ENCODE results near the gene ACAD8. TPM values are rescaled to one million over a fixed set of nuclear protein-coding genes. Genes with fewer than 3 reads are reported as not detected.

The ACAD8 gene
- total RNA-seq, 4 donors from 2014 or later = 18.3 to 25.0 (median 21.1) TPM

DNA sequence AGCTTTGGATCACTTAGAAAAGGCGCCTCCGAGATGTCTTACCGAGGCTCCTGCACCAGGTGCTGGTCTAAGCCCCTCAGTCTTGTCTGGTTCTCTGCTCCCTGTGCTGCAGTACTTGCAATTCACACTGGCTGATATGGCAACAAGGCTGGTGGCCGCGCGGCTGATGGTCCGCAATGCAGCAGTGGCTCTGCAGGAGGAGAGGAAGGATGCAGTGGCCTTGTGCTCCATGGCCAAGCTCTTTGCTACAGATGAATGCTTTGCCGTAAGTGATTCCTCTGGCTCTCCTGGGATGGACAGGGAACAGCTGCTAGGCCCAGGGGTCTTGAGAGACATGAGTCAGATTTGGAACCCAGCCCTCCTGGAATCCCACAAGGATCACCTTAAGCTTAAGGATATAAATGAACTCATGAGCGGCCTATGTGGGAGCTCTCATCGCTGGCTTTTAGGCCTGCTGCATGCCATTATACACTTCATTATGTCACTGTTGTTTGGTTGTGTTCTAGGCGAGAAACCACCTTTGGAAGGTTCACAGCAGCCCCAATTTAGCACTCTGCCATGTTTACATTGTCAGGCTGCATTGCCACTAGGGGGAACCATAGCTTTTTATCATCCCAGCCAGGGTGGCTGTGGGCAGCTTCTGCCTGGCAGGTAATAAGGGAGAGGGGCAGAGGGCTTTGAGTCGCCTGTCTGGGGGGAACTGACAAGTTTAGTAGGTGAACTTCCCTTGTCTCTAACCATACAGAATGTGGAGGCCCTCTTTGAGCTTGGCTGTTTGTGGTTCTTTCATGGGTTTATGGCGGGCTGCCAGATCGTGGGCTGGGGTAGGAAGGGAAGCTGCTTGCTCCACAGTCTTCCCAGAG lies 8.5 kb downstream of the ACAD8 start:
- no peaks in the 10 kb centered on the region for H3K9me3 ChIP-seq
- intact Hi-C loops (cut with DNase I) = no loop called here
- no peak overlapping the region for H3K27ac ChIP-seq (replicated peaks in 1 of 4)
- TF ChIP-seq EP300 (IDR thresholded peaks at IDR 0.05) (no peak), POLR2AphosphoS5 (IDR thresholded peaks at IDR 0.05) (no peak), POLR2A (IDR thresholded peaks at IDR 0.05; ENCODE audit: low read depth) (no peak)
- TF ChIP-seq, protein P1, sequence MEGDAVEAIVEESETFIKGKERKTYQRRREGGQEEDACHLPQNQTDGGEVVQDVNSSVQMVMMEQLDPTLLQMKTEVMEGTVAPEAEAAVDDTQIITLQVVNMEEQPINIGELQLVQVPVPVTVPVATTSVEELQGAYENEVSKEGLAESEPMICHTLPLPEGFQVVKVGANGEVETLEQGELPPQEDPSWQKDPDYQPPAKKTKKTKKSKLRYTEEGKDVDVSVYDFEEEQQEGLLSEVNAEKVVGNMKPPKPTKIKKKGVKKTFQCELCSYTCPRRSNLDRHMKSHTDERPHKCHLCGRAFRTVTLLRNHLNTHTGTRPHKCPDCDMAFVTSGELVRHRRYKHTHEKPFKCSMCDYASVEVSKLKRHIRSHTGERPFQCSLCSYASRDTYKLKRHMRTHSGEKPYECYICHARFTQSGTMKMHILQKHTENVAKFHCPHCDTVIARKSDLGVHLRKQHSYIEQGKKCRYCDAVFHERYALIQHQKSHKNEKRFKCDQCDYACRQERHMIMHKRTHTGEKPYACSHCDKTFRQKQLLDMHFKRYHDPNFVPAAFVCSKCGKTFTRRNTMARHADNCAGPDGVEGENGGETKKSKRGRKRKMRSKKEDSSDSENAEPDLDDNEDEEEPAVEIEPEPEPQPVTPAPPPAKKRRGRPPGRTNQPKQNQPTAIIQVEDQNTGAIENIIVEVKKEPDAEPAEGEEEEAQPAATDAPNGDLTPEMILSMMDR (IDR thresholded peaks at IDR 0.05) = peak in 1 of 3 experiments; percentile 45
- H3K27me3 ChIP-seq = no peaks in the 10 kb centered on the region
- H3K4me3 ChIP-seq = no peak overlapping the region
- WGBS = 81% methylated on average over 11 of the region's 14 CpGs
- peaks cover 35 to 86% (median 77%) of the 10 kb centered on the region in 4 donors for H3K36me3 ChIP-seq
- DNase-seq (ENCODE audit: extremely low spot score) = no peak
- H3K4me1 ChIP-seq = no peaks in the 10 kb centered on the region

DNA sequence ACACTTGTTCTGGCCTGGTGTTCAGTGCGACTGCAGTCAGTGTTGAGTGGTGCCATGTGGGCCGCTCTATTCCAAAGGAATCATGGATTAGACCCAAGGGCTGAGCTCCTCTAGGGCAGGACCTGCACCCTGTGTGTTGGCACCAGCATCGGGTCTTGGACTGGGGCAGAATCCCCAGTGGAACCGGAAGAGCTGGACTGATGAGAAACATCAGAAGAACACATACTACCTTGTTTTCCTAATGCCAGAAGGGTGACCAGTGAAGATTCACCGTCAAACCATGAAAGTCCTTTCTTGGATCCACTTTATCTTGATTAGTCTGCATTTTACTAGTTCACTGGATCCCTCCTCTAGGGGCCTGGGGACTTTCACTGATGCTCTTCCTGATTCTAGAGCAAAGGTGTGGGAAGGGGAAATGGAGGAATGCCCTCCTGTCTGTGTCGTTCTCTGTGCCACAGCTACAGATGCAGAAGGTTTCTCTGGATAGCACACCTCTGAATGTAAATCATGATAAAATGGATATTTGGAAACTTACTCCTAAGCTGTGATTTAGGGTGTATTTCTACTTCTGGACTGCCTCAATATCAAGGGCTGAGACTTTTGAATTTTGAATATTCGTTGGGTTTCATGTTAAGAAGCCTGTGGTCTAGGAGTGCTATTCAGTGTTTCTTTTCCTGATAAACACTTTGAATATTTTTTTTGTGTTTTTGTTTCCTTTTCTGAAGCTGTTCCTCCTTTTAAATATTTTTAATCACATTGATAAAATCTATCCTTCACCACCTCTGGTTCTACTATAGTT lies 11.8 kb downstream of the ACAD8 start:
- TF ChIP-seq, protein P1 (IDR thresholded peaks at IDR 0.05) = no peak
- no peak for TF ChIP-seq POLR2AphosphoS5 (IDR thresholded peaks at IDR 0.05)
- no peak for TF ChIP-seq POLR2A (IDR thresholded peaks at IDR 0.05; ENCODE audit: low read depth)
- TF ChIP-seq EP300 (IDR thresholded peaks at IDR 0.05) = no peak
- Histone ChIP-seq H3K27ac (replicated peaks in 1 of 4) (no peak overlapping the region), H3K27me3 (peaks cover 0 to 9% (median 0%) of the 10 kb centered on the region in 4 donors), H3K36me3 (peaks cover 25 to 53% (median 45%) of the 10 kb centered on the region in 4 donors), H3K4me3 (no peak overlapping the region), H3K4me1 (no peaks in the 10 kb centered on the region), H3K9me3 (no peaks in the 10 kb centered on the region)
- 87% methylated on average over 7 of the region's 7 CpGs for WGBS
- intact Hi-C loops (cut with DNase I) = no loop called here
- DNase-seq (ENCODE audit: extremely low spot score) = no peak

DNA sequence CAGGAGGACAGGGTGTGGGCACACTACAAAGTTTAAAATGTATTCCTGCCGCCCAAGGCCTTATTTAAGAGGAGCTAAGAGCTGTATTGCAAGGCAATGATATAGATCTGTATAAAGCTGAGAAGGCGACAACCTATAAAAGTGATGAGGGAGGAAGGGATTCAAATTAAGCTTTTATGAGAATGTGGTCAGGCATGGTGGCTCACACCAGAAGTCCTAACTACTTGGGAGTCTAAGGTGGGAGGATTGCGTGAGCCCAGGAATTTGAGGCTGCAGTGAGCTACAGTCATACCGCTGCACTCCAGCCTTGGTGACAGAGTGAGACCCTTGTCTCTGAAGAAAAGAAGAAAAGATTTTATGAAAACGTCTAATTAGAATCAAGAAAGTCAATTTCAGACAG lies 13.1 kb downstream of the ACAD8 start:
- intact Hi-C loops (cut with DNase I) = no loop called here

DNA sequence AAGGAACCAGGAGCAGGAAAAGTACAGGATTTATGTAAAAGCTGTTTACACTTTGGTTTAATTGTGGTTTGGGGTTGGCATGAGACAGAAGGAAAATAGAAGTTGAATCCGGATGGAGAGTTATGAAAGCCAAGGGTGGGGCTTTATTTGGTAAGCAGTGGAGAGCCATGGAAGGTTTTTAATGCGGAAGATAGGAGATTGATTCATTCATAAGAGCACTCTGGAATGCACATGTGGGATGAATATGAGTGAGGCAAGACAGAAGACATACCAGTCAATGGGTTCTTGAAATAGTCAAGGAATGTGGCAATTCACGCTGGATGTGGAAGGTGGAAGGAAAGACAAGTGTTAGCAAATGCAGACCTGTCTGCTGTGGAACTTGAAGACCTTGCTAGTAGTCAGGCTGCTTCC lies 13.5 kb downstream of the ACAD8 start:
- Histone ChIP-seq H3K36me3 (peaks cover 14 to 36% (median 28%) of the 10 kb centered on the region in 4 donors), H3K4me1 (no peaks in the 10 kb centered on the region), H3K4me3 (no peak overlapping the region), H3K27ac (replicated peaks in 1 of 4) (peak overlapping the region in 1 of 4 donors; percentile 13), H3K9me3 (no peaks in the 10 kb centered on the region), H3K27me3 (peaks cover 0 to 26% (median 2%) of the 10 kb centered on the region in 4 donors)
- DNase-seq (ENCODE audit: extremely low spot score) = no peak
- intact Hi-C loops (cut with DNase I) = no loop called here
- 24% methylated on average over 3 of the region's 3 CpGs for whole genome bisulfite sequencing
- no peak for TF ChIP-seq POLR2AphosphoS5 (IDR thresholded peaks at IDR 0.05)
- TF ChIP-seq, protein P1 (IDR thresholded peaks at IDR 0.05) = no peak
- TF ChIP-seq EP300 (IDR thresholded peaks at IDR 0.05) = no peak

More for the DNA sequence above, 13.1 kb downstream of the ACAD8 start:
- DNase-seq (ENCODE audit: extremely low spot score) = no peak
- no peaks in the 10 kb centered on the region for H3K9me3 ChIP-seq
- H3K36me3 ChIP-seq = peaks cover 18 to 40% (median 33%) of the 10 kb centered on the region in 4 donors
- H3K27me3 ChIP-seq = peaks cover 0 to 22% (median 2%) of the 10 kb centered on the region in 4 donors
- no peaks in the 10 kb centered on the region for H3K4me1 ChIP-seq
- H3K4me3 ChIP-seq = no peak overlapping the region
- H3K27ac ChIP-seq (replicated peaks in 1 of 4) = peak overlapping the region in 1 of 4 donors; percentile 13
- TF ChIP-seq POLR2A (IDR thresholded peaks at IDR 0.05; ENCODE audit: low read depth) (no peak), POLR2AphosphoS5 (IDR thresholded peaks at IDR 0.05) (no peak), EP300 (IDR thresholded peaks at IDR 0.05) (no peak)
- TF ChIP-seq, protein P1 (IDR thresholded peaks at IDR 0.05) = no peak
- 87% methylated on average over 5 of the region's 5 CpGs for WGBS
